Gastroesophageal sphincter (tissue), 3 donors: ENCODE measurements around the gene INO80E.

Experiments used
- EP300 ChIP-seq: sonication (generic); formaldehyde crosslinking; IDR thresholded peaks from one replicate; pipeline ENCODE4 v1.6.1; 2017; ENCODE audit warnings: antibody characterized with exemption, mild to moderate bottlenecking
- TF ChIP-seq, protein P1 (sequence below), 4 experiments: fragments of 200-600 bp in 2 of 4; fragments of 450-650 bp in 2 of 4; sonication (generic) in 1 of 4; IDR thresholded peaks; one replicate each; pipeline ENCODE4 v1.5.1; 2017 to 2019; ENCODE audit warnings: antibody characterized with exemption in 4 of 4, mild to moderate bottlenecking in 2 of 4, moderate library complexity in 2 of 4

GRCh38 chr16:29962344-29962994 is 33.6 kb upstream of the INO80E start:
- TF ChIP-seq, protein P1, sequence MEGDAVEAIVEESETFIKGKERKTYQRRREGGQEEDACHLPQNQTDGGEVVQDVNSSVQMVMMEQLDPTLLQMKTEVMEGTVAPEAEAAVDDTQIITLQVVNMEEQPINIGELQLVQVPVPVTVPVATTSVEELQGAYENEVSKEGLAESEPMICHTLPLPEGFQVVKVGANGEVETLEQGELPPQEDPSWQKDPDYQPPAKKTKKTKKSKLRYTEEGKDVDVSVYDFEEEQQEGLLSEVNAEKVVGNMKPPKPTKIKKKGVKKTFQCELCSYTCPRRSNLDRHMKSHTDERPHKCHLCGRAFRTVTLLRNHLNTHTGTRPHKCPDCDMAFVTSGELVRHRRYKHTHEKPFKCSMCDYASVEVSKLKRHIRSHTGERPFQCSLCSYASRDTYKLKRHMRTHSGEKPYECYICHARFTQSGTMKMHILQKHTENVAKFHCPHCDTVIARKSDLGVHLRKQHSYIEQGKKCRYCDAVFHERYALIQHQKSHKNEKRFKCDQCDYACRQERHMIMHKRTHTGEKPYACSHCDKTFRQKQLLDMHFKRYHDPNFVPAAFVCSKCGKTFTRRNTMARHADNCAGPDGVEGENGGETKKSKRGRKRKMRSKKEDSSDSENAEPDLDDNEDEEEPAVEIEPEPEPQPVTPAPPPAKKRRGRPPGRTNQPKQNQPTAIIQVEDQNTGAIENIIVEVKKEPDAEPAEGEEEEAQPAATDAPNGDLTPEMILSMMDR (IDR thresholded peaks at IDR 0.05): no peak
- TF ChIP-seq EP300: no peak
